Prostate gland (tissue), 2 donors: Measurements from ENCODE around the gene CHODL. TPM values are rescaled to one million over a fixed set of nuclear protein-coding genes. Genes with fewer than 3 reads are reported as not detected.

Source experiments
- DNase-seq: peaks from one replicate; pipeline ENCODE4 v3.0.0-alpha.2; 2019; ENCODE audit warnings: low spot score
- H3K27ac ChIP-seq, 2 donors: fragments of 200-600 bp; sonication (generic); 2 replicates each; pipeline ENCODE4 v1.5.1; 2017 to 2019
- H3K27me3 ChIP-seq: fragments of 200-600 bp; sonication (generic); replicated peaks from 2 replicates; pipeline ENCODE4 v1.5.1; 2019; ENCODE audit not compliant: insufficient read depth
- H3K36me3 ChIP-seq, 2 donors: fragments of 200-600 bp; sonication (generic); 1 replicate in 1 of 2; 2 replicates in 1 of 2; pipeline versions ENCODE4 v1.5.1 to v1.8.1; 2017 to 2019
- H3K4me1 ChIP-seq: fragments of 200-600 bp; sonication (generic); replicated peaks from 2 replicates; pipeline ENCODE4 v1.5.1; 2019
- H3K4me3 ChIP-seq, 2 donors: fragments of 200-600 bp; sonication (generic); 2 replicates each; pipeline ENCODE4 v1.5.1; 2017 to 2019
- H3K9me3 ChIP-seq: fragments of 200-600 bp; sonication (generic); 2 replicates; pipeline ENCODE4 v1.5.1; 2017
- CTCF ChIP-seq, 4 experiments: fragments of 200-600 bp in 2 of 4; fragments of 450-650 bp in 2 of 4; sonication (generic) in 2 of 4; IDR thresholded peaks; 1 replicate in 3 of 4; 2 replicates in 1 of 4; pipeline ENCODE4 v1.5.1; 2016 to 2019; ENCODE audit warnings: antibody characterized with exemption in 4 of 4, mild to moderate bottlenecking in 2 of 4, moderate library complexity in 2 of 4
- POLR2A ChIP-seq: fragments of 450-650 bp; IDR thresholded peaks from one replicate; pipeline ENCODE4 v1.6.1; 2016; ENCODE audit warnings: antibody characterized with exemption, mild to moderate bottlenecking
- POLR2AphosphoS5 ChIP-seq: sonication (generic); formaldehyde crosslinking; IDR thresholded peaks from one replicate; pipeline ENCODE4 v1.6.1; 2017; ENCODE audit warnings: antibody characterized with exemption
- WGBS: methylation state at CpG from one replicate; pipeline ENCODE4 v1.1.5; 2018; 5-methylcytosine and 5-hydroxymethylcytosine counted together
- intact Hi-C: fragments of 100-400 bp; cut with DNase I; formaldehyde crosslinking; loops from one replicate; pipeline ENCODE4 v1.14.2; 2022
- total RNA-seq, 2 donors: library from RNA; depleted of rRNA; stranded (reverse); fragments of >200 nt; gene quantifications; one replicate each; pipeline ENCODE4 v1.1.0, GENCODE V29; 2016

CHODL gene
- total RNA-seq, 2 donors from 2014 or later = 0.59 to 103 TPM

- no peaks in the 10 kb centered on the region for H3K9me3 ChIP-seq
- intact Hi-C loops = no loop called here
- no peak overlapping the region for H3K4me3 ChIP-seq
- 64% methylated on average over 1 of the region's 1 CpG for WGBS
- H3K4me1 ChIP-seq = no peaks in the 10 kb centered on the region
- no peak for DNase-seq
- no peaks in the 10 kb centered on the region for H3K36me3 ChIP-seq
- H3K27ac ChIP-seq = no peak overlapping the region
- TF ChIP-seq POLR2AphosphoS5 = no peak
- no peak for TF ChIP-seq CTCF (IDR thresholded peaks at IDR 0.05)
- TF ChIP-seq POLR2A = no peak
- no peaks in the 10 kb centered on the region for H3K27me3 ChIP-seq
Observed at GRCh38 chr21:18298228-18298627, 53.6 kb downstream of the CHODL start.

Other genes with a start within 250 kb of the CHODL start
- gene TMPRSS15, start 159.0 kb downstream of the CHODL start, total RNA-seq = under 1 TPM in 1 of 2 donors, not detected in 1; 0.34 TPM